NCI-H128 (cell line): Measurements from ENCODE around the gene RILPL1.
"Not testable (repeated sequence)": the region's sequence is repeated elsewhere in the genome, so short reads cannot be mapped to it uniquely, and the experiment has no call there.

Experiments
- DNase-seq: peaks from one replicate; lab custom pipeline; 2025; ENCODE audit not compliant: unreplicated experiment; lab: John Stamatoyannopoulos, UW

The RILPL1 gene

DNA sequence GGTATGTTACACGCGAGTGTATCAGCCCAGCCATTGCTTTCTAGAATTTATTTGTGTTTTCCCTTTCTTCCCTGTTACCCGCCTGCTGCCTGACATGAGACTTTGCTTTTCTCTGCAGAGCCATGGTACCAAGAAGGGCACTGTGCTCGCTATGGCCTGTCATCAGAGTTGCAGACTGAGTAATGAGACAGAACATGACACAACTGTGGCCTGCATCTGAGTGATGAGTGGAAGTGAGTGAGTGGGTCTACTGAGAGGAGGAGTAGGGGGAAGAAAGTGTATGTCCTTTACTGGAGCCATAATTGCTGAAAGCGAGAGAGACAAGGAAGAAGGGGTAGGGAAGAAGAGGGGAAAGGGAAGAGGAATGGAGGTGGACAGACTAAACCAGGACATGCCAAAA lies 2.9 kb downstream of the RILPL1 start:
- DNase-seq: no peak

DNA sequence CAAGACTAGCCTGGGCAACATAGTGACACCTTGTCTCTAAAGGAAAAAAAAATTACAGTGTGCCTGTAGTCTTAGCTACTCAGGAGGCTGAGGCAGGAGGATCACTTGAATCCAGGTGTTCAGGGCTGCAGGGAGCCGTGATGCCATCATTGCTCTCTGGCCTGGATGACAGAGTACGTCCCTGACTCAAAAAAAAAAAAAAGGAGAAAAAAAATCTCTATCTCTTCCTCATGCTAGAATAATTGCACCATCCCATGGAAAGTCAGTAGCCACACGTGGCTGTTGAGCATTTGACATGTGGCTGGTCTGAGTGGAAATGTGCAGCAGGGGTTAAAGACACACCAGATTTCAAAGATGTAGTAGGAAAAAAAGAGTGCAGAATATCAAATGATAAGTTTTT lies 3.8 kb downstream of the RILPL1 start:
- no peak for DNase-seq

DNA sequence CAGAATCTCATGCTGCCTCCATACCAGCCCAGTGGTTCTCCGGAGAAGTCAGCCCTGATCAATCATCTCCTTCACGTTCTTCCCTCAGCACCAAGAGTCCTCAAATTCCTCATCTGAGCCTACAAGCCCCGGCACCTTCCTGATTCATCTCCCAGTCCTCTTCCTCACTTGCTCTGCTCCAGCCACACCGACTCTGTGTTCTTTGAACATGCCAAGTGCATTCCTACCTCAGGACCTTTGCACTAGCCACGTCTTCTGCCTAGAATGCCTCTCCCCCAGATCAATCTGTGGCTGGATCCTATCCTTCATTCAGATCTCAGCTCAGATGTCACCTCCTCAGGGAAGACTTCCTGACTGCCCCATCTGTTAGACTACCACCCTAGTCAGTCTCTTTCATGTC lies 4.7 kb downstream of the RILPL1 start:
- DNase-seq: no peak

DNA sequence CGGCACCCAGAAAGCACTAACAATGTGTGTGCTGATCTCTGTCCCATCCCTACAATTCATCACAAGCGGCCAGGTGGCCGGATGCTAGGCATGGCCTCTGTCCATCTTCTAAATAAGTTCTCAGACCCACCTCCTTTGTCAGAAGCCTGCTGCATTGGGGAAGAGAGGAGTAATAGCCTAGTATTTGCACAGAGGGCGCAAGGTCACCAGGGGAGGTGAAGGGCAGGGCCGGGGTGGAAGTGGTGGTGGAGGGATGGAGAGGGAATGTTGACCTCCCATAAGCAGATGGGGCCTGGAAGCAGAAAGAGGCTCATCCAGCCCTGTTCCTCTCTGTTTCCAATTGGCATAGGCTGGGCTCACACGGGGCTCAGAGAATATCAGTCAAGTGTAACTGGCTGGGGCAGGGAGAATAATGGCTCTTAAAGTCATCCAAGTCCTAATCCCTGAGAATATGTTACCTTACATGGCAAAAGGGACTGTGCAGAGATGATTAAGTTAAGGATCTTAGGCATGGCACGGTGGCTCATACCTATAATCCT lies 6.9 kb downstream of the RILPL1 start:
- no peak for DNase-seq

DNA sequence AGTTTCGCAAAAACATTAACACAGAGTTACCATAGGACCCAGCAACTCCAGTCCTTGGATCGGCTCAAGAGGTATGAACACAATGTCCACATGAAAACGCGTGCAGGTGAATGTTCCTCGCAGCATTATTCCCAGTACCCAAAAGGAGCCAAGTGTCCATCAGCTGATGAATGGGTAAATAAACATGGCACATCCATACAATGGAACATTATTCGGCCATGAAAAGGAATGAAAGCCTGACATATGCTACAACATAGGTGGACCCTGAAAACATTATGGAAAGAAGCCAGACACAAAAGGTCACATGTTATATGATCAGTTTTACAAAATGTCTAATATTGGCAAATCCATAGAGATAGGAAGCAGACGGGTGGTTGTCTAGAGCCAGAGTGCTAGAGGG lies 9.1 kb downstream of the RILPL1 start:
- no peak for DNase-seq

DNA sequence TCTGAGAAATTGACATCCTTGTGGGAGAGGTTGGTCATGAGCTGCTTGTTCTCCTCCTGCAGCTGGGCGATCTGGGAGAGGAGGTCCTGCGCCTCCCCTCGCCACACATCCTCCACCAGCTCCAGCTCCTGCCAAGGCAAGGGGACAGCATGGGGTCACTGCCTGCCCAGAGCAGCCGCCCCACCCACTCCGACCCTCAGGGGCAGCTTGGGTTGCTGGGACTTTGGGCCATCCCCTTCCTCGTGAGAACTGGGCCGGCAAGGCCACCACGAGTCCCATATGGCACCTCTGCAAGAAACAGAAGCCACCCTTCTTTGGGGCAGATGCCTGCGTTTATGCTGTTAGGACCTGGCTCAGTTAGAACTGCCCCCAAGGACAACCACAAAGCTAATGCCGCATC lies 10.0 kb downstream of the RILPL1 start:
- no peak for DNase-seq

DNA sequence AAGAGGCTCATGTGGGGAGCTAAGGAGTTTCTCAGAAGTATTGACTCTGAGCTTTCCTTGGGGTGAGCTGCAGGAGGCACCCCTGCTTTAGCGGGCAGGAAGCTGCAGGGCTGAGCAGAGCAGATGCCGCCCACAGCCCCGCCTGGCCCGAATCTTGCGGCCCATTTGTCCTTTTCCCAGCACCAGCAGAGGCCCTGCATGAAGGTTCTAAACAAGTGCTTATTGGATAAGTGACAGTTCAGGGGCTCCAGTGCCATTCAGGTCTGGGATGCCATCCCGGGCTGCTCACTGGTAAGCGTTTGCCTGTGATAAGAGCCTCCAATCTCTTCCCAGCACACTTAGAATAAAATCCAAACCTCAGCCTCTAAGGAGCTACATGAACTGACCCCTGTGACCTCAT lies 11.4 kb downstream of the RILPL1 start:
- DNase-seq: no peak

DNA sequence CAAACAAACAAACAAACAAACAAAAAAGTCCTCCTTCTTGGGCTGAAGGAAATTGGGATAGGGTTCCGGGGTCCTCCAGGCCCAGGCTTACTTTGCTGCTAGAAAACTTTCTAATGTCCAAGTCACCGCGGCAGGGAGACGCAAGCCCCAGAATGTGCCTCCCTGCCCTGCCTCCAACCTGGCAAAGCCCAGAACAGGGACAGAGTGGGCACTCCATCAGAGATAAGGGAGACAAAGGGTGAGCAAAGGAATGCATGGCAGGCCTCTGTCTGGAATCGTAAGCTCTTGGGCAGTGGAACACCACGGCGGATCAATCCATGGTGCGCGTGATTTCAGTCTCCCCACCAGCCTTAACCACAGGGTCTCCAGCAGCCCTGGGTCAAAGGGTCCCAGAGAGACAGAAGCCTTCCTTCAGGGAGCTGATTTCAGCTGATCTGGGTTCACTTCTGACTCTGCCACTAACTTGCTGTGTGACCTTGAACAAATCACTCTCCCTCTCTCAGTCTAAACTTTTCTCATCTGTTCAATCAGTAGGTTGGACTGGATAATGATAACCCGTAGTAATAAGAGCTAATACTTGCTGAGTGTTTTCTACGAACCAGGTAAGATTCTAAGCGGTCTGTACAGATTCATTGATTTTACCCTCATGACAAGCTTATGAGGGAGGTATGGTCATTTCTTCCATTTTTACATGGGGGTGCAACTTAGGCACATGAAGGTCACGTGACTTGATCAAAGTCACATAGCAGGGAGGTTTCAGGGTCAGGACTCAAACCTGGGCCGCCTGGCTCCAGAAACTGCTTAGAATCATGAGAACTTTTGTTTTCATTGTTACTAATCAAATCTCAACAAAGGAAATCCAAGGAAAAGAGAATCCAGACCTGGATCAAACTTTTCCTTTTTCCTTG lies 12.7 kb downstream of the RILPL1 start:
- DNase-seq: no peak

DNA sequence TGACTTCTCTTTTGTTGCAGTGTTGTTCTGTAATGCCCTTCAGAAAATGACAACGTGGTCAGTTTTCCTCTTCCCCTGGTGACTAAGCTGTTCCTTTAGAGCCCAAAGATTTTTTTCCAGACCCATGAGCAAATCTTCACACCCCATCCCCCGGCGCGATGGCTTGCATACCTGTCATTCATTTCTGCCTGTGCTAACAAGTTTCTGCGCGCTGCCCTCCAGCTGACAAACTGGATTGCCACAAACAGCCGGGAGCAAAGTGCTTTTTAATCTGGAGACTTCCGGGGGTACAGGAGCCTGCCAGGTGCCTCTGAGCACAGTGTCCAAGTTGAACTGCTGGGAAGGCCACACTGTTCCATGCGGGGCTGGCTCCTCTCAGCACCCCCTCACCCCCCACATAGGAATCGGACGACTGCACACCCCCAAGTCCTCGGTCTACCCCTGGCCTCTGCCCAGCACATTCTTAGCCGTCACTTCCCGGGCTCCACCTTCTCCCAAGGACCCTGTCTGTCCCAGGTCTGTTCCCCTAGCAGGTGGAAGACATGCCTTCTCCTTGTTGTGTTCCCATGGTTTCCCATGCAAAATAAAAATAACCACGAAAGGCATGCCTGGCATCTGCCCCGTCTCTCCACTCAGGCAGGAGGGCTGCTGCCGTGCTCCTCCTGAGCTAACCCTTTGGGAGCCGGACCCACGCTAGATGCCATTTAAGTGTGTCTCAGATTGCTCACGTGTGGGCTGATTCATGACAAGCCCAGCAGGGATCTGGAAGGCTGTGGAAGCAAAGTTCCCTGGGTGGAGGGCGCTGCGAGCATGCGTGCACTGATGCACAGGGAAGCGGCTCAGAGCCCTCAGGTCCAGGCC lies 14.1 kb downstream of the RILPL1 start:
- DNase-seq: no peak

DNA sequence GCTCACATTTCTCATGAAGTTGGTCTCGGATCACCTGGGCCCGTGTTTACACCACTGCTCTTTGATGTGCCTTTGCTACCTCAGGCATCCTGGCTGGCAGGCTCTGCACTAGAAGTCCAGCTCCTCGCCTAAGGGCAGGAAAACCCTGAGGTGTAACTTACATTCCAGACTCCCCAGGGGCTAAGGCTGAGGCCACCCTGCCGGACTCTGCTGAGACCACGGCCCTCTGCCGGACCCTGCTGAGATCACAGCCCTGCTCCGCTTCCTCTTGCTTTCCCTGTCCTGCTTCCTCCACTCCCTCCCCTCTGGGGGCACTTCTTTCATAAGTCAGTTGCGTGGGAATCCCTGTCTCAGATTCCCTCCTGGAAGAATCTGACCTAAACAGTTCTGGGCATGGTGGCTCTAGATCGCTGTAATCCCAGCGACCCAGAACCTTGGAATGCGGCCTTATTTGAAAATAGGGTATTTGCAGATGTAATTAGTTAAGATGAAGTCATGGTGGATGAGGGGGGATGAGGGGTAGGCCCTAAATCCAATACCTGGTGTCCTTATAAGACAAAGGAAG lies 17.2 kb downstream of the RILPL1 start:
- DNase-seq: no peak

DNA sequence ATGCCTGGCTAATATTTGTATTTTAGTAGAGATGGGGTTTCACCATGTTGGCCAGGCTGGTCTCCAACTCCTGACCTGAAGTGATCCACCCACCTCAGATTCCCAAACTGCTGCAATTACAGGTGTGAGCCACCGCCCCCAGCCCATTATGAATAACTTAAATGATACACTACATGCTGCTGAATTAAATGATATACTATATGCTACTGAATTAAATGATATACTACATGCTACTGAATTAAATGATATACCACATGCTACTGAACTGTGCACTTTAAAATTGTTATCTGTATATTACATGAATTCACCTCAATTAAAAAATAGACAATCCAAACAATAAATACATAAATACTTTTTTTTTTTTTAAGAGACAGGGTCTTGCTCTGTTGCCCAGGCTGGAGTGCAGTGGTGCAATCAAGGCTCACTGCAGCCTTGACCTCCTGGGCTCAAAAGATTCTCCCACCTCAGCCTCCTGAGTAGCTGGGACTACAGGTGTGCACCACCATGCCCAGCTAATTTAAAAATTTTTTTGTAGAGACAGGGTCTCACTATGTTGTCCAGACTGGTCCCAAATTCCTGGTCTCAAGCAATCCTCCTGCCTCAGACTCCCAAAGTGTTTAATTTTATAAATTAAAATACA lies 18.8 kb downstream of the RILPL1 start:
- not testable (repeated sequence) for DNase-seq

DNA sequence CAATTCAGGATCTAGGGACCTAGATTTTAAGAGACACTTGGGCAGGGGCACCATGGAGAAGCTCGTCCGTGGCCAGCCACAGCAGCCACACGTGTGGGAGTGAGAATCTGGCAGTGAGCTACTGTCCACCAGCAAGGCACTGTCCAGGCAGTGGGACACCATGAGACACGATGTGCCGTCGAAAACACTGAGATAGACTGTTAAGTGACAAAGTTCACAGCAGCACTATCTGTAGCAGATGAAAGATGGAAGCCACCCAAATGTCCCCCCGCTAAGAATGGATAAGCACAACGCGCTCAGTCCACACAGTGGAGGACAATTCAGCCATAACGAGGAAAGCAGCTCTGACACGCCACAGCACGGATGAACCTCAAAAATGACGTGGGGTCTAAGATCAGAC lies 19.7 kb downstream of the RILPL1 start:
- no peak for DNase-seq

DNA sequence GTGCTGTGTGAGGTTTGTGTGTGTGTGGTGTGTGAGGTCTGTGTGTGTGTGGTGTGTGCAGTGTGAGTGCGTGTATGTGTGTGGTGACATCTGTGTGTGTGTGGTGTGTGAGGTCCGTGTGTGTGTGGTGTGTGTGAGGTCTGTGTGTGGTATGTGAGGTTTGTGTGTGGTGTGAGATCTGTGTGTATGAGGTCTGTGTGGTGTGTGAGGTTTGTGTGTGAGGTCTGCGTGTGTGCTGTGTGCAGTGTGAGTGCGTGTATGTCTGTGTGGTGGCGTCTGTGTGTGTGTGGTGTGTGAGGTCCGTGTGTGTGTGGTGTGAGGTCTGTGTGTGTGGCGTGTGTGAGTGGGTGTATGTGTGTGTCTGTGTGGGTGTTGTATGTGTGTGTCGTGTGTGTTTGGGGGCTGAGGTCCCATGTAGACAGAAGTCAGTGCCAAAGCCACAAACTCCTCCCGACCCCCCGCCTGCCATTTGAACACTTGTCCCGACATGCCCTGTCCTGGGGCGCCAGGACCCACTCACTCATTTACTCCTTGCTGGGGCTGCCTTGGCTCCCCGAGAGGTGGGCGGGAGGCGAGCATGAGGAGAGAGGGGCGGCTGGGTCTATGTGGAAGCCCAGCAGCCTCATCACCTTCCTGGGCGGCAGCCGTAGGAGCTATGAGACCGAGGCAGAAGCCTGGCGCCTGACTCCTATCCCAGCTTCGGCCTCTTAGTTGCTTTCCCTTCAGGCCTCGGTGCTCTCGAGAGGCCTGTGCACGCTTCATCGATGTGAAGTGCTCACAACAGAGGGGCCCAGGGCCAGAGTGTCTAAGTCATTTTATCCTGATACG lies 20.5 kb downstream of the RILPL1 start:
- DNase-seq: no peak

DNA sequence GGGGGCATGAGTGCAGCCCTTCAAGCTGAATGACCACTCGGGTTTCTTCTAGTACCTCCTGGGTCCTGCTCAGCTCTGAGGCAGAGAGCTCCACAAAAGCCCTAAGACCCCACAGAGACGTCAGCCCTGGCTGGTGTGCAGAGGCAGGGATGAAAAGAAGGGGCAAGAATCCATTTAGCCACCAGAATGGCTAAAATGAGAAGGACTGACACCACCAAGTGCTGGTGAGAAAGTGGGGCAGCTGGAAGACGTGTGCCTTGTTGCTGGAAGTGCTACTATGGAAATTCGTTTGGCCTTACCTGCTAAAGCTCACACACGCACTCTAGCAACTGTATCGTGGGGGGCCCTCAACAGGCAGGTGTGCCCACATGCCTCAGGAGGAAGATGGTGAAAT lies 26.7 kb downstream of the RILPL1 start:
- no peak for DNase-seq

DNA sequence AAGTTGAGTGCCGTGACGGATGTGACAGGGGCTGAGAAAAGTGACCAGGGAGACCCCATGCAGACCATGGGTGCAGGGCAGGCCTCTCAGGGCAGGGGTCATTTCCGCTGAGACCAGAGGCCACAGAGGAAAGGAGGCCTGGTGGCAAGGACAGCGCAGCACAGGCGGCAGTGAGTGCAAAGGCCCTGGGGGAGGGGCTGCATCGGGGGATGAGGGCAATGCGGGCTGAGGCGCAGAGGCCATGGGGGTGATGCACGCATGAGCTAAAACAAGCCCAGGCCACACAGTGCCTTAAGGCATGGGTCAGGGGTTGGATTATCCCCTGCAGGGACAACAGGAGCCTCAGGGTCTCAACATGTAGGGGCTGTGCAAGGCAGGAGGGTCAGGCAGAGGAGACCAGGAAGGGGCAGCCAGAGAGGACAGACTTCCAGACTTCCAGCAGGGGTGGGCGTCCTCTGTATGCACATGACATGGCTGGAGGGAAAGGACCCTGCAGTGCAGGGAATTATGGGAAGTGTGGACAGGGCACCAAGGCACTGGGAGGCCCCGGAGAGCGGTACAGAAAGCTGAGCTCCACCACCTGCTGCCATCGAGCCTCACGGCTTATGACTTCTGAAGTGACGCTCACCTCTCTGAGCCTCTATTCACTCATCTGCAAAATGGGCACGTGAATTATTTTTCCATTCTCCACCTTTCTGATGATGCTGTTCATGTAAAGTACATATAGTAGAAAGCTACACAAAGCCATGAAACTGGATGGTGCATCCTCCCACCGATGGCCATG lies 27.3 kb downstream of the RILPL1 start:
- DNase-seq: no peak

DNA sequence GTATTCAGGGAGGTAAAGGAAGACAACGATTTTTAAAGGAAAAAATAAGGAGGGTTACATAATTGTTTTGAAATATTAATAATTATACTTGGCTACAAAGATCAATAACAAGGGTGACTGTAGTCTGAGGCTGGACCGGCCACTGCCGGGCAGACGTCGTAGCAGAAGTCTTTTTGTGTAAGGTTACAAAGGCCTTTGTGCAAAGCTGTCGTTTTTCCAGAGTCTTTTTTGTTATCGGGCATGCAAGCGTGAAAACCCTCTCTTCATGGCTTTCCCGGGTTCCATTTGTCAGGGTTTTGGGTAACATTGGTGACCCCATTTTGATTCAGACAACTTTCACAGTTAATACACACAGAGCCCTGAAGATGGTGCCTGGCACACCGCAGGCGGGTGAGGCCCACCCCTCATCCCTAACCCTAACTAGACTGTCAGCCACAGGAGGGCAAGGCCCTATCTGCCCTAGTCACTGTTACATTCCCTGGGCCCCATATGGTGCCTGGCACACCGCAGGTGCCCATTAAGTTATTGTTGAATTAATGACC lies 31.3 kb downstream of the RILPL1 start:
- DNase-seq: no peak

DNA sequence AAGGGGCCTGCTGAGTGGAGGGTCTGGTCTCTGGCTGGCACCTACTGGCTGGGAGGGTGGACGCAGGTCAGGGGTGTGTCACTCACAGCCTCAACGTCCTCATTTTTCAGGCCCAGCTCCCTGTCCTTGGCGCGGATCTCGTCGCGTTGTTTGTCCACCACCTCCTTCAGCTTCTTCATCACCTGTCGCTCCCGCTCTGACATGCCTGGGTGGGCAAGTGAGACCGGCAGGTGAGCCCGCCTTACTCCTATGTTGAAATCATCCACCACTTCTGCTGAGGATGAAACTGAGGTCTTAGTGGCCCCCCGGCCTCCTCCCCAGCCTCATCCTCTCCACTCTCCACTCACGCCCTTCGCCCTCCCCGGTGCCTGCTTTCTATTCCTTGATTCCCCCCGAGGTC lies 34.2 kb downstream of the RILPL1 start:
- DNase-seq: no peak

DNA sequence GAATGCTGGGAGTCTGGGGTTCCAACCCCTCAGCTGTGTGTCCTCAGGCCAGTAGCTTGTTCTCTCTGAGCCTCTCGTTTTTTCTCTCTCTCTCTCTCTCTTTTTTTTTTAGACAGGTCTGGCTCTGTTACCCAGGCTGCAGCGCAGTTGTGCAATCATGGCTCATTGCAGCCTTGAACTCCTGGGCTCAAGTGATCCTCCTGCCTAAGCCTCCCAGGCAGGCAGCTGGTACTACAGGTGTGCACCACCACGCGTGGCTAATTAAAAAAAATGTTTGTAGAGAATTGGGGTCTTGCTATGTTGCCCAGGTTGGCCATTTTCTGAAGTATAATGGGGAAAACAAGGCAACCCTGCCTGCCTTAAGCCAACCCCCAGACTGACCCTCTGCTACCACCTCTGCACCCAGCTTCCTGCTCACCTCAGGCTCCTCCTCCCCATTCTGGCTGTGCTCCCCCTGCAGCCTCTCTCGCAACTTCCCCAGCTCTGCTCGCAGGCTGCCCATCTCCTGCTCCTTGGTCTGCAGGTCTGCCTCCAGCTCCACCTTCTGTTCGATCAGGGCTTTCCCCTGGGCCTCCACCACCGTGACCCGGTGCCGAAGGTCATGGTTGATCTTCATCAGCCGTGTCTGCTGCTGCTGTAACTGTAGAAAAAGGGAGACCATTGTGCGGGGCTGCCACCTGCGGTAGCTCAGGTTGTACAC lies 35.2 kb downstream of the RILPL1 start:
- DNase-seq: no peak

DNA sequence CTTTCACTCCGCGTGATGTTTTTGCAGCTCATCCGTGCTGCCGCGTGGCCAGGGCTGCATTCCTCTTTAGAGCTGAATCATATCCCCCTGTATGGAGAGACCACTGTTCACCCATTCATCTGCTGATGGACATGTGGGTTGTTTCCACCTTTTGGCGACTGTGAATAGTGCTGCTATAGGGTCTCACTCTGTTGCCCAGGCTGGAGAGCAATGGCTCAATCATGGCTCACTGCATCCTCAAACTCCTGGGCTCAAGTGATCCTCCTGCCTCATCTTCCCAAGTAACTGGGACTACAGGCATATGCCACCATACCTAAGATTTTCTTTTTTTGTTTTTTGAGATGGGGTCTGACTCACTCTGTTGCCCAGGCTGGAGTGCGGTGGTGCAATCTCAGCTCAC lies 36.5 kb downstream of the RILPL1 start:
- no peak for DNase-seq
